Measurements from ENCODE around the gene CDC25A.

GRCh38 chr3:48215466-48215865 lies 27.2 kb upstream of the CDC25A start:
- TF ChIP-seq BHLHE40 (IDR thresholded peaks at IDR 0.05; ENCODE audit: low read depth, low read length): no peak
- TF ChIP-seq, protein P1, sequence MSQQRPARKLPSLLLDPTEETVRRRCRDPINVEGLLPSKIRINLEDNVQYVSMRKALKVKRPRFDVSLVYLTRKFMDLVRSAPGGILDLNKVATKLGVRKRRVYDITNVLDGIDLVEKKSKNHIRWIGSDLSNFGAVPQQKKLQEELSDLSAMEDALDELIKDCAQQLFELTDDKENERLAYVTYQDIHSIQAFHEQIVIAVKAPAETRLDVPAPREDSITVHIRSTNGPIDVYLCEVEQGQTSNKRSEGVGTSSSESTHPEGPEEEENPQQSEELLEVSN (IDR thresholded peaks at IDR 0.05; ENCODE audit: borderline replicate concordance, low read depth): no peak
- no peak for TF ChIP-seq MAZ (IDR thresholded peaks at IDR 0.05; ENCODE audit: borderline replicate concordance, low read depth, low read length)
- no peak for TF ChIP-seq REST (IDR thresholded peaks at IDR 0.05)
